DMS 273 treated with DMSO at 0.1 percent for 48 hours (cell line): Measurements from ENCODE around the gene R3HDM4.
A peak's percentile ranks its signal among the peaks of the same experiment; 100 is the strongest.

ENCODE experiments used
- DNase-seq: peaks from one replicate; lab custom pipeline; 2025; lab: John Stamatoyannopoulos, UW

The R3HDM4 gene

DNA sequence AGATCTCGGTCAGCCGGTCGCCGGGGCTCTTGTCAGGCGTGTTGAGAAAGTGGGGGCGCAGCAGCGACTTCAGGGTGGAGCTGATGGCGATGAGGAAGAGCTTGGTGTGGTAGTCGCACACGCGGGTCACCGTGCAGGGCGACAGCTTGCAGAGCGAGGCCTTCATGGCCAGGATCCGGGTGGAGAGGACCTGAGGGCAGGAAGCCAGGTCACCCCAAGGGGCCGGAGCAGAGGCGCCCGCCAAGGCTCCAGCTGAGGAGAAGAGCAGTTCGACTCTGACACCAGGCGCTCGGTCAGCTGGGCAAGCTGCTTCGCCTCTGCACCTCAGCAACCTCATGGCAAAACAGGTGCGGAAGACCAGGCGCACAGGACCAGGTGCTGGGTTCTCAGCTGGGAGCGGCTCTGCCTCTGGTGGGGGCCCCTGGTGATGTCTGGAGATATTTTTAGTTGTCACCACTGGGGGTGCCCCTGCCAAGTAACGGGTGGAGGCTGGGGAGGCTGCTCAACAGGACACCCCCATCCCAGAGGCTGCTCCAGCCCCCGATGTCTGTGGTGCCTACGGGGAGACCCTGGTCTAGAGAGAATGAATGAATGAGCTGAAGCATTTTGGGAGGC is 37.6 kb downstream of the R3HDM4 start:
- no peak for DNase-seq

DNA sequence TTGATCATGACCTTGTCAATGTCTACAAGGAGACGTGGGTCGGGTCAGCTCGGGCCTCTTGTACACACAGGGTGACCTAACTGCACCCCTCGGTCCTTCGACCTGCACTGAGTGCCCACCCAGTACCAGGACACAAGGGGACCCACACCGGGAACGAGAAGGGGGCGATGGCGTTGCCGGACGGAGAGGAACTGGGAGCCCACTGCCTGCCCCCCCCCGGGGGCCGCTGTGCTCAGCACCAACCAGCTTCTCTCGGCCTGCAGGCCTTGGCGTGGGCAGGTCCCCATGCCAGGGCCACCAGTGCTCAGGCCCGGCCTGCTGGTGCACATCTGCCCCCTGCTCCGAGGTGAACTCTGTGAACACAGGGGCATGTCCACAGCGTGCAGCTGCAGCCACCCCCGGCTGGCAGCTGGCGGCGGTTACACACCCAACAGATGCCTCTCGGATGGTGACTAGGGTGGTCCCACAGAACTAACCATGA is 39.4 kb downstream of the R3HDM4 start:
- no peak for DNase-seq

DNA sequence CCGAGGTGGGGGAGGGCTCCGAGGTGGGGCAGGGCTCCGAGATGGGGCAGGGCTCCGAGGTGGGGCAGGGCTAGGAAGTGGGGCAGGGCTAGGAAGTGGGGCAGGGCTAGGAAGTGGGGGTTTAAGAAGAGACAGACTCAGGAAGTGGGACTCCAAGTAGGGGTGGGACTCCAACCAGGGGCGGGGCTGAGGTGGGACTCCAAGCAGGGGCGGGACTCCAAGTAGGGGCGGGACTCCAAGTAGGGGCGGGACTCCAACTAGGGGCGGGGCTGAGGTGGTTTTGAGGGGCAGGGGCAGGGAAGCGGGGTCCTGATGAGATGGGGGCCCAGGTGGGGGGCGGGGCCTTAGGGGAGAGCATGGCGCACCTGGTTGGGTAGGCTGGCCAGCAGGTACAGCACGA is 39.9 kb downstream of the R3HDM4 start:
- DNase-seq, result no peak

DNA sequence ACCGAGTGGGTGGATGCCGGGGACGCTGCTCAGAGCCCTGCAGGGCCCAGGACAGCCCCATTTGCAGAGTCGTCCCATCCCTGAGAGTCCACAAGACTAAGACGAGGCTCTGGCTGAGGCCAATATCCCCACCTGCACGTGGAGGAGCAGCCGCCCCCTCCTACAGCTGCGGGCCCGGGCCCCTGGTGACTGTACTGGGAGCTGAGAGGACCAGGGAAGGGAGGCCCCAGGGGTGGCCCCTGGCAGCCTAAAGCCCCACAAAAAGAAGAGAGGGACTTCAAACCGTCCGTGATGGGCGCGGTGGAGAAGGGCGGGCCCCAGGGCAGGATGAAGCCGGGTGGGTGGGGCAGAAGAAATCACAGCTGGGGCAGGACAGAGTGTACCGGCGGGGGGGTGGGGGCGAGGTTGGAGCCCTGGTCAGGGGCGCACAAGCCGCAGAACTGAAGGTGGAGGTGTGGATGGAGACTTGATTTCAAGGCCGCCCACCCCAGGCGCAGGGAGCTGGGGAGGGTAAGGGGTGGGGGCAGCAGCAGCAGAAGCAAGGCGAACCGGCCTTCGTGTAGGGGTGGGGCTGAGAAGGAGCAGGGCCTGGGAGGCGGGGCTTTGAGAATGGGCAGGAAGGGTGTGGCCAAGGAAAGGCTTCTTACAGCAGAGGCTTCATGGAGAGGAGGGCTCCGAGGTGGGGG is 40.6 kb downstream of the R3HDM4 start:
- no peak for DNase-seq

DNA sequence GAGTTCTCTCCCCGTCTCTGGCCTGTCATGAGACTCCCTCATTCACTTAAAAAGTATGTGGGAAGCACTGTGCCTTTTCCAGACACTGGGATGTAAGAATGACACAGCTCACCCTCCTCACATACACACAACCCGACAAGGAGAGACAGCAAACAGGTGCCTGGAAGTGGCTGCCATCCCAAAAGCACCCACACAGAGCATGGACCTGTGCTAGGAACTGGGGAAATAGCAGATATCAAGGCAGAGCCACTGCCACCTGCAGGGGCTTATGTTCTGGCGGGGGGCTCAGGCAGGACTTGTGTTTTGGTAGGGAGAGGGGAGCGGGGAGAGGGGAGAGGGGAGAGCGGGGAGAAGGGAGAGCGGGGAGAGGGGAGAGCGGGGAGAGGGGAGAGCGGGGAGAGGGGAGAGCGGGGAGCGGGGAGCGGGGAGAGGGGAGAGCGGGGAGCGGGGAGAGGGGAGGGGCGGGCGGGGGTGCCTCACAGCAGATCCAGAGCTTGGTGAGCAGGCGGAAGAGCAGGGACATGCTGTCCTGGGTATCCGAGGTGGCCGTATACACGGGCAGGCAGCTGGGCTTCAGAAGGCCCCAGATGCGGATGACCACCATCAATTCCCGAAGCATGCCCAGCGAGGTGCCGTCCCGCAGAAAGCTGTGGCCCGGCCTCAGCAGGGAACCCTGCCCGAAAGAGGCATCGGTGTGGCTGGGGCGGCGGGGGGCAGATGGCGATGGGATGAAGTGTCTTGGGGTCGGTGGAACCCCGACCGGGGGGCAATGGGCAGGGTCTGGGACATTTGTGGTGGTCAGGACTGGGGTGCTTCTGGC is 41.4 kb downstream of the R3HDM4 start:
- no peak for DNase-seq

DNA sequence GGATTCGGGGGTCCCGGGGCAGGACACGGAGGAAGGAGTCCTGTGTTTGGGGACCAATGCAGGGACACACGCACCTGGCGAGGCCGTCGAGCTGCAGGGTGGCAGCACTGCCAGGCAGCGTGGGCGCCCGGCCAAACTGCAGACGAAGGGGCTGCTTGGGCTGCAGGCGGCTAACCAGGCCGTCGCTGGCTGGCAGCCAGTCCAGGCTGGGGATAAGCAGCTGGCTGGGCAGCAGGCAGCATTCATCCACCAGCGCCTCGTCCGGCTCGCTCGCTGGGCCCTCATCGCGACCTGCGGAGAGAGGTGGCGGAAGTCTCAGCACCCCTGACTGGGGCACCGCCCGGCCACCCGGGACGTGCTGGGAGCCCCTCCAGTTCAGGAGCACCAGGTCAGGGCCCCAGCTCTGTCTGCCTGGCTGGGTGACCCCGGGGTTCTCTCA is 42.0 kb downstream of the R3HDM4 start:
- DNase-seq, result peak; percentile 65

DNA sequence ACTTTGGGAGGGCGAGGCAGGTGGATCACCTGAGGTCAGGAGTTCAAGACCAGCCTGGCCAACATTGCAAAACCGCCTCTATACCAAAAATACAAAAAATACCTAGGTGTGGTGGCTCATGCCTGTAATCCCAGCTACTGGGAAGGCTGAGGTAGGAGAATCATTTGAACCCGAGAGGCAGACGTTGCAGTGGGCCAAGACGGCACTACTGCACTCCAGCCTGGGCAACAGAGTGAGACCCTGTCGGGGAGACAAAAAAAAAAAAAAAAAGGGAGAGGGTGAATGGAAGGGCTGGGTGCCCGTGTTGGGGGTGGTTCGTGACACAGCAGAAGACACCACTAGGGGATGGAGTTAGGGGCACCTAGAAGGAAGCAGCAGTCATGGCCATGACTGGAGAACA is 42.7 kb downstream of the R3HDM4 start:
- DNase-seq, result no peak

DNA sequence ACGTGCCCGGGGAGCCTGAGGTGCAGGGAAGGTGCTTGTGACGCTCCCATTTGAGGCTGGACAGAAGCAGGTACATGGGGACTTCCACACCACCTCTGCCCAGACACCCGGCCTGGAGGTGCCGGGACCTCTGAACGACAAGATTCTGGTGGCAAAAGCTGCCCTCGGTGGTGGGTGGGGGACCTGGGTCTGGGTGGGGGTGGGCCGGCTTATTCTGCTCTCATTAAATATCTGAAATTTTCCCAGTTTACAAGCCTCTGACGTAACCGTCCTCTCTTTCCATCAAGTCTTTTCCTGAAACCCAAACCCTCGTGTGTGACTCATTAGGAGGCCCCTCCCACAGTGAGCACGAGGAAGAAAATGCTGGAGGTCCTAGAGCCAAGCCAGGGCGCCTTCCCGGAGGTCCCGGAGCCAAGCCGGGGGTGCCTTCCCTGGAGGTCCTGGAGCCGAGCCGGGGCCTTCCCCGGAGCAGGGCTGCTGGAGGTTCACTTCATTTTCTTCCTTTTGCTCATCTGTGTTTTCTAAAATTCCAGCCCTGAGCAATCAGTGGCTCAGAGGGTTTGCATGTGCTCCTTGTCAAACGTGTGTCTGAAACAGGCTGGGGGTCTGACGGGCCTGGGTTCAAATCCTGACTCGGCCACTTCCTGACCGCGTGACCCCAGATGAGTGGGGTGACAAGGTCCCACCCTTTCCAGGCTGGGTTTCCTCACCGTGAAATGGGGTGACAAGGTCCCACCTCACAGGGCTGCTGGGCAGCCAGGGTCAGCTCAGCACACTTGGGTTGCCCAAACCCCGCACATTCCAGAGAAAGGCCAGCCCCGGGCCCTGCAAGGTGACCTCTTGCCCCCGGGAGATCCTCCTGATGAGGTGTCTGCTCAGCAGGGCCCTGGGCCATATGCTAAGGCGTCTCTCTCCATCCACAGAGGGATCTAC is 43.5 kb downstream of the R3HDM4 start:
- no peak for DNase-seq

DNA sequence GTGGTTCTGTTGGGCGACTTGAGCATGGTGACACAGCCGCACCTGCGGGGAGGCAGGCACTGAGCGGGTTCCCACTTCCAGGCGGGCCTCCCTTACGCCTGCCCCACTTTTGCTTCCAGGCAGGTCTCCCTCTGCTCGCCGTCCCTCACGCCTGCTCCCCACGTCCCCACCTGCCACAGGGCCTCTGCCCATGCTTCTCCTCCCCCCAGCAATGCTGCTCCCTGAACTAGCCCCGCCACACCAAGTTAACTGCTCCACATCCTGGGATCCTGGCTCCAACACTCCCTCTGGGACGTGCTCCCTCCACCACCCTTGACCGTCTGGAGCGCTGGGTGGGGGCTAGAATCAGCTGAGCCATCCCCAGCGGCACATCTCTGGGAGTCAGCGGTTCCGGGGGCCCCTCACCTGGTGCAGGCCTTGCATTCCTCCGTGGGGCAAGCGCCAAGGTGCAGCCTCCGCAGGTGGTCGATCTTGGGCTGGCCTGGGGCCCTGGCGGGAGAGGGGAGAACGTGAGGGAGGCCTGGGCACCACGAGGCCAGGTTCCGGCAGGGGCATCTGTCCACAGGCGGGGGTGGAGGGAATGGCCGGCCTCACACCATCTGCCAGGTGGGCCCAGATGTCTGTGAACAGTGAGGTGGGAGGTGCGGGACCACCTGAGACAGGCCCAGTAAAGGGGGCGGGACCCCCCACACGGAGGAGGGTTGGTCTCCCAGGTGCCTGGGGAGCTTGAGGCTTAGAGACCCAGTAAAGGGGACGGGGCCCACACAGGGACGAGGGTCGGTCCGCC is 44.4 kb downstream of the R3HDM4 start:
- DNase-seq, result no peak

DNA sequence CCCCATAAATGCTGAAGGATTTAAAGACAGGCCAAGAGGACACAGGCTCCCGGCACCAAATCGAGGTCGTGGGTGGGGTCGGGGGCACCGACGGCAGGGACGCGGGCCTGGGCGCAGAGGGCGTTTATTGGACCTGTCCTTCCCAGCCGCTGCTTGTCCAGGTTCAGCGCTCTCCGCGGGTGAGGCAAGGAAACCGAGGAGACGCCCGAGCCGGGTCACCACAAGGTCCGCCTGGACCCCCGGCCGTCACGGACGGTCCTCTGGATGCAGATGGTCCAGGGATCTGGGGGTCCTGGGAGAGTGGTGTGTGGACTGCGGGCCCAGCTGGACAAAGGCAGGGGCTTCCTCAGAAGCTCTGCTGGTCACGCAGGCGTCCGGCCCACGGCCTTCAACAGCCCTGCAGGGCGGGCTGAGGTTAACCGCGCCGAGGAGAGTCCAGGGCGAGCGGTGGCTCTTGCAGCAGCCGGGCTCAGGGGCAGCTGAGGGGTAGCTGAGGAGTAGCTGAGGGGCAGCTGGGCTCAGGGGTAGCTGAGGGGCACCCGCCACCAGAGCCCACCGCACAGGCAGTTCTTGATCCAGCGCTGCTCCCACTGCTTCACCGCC is 45.1 kb downstream of the R3HDM4 start:
- DNase-seq, result no peak

DNA sequence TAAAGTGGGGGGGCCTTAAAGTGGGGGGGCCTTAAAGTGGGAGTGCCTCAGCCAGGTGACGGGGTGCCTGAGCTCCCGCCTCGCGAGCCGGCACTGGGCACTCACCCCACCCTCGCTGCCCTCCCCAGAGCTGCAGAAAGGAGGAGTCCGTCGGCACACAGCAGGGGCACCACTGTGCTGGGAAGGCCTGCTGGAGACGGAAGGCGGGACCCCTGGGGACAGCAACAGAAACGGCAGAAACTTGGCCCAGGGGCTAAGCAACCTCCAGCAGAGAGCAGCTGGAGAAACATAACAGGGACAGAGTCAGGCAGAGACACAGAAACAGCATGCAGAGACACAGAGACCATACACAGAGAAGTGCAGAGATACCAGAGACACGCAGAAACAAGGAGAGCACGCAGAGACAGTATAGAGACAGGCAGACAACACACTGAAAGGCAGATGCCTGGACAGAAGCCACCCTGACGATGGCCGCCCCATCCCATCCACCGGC is 45.7 kb downstream of the R3HDM4 start:
- no peak for DNase-seq

DNA sequence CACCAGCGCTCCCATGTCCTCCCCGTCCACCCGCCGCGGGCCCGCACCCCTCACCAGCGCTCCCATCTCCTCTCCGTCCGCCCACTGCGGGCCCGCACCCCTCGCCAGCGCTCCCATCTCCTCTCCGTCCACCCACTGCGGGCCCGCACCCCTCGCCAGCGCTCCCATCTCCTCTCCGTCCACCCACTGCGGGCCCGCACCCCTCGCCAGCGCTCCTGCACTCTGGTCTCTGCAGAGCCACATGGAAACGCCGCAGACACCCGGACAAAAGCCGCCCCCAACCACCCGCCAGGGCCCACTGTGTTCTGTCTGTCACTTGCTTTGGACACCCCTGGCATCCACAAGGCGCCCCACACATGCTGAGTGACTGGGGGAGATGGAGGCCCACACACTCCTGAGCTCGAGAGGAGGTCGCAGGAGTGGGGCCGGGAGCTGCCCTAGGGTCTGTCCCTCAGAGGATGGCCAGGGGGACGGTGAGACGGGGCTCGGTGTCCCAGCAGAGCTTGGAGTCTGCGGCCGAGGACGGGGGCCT is 46.2 kb downstream of the R3HDM4 start:
- DNase-seq, result no peak

DNA sequence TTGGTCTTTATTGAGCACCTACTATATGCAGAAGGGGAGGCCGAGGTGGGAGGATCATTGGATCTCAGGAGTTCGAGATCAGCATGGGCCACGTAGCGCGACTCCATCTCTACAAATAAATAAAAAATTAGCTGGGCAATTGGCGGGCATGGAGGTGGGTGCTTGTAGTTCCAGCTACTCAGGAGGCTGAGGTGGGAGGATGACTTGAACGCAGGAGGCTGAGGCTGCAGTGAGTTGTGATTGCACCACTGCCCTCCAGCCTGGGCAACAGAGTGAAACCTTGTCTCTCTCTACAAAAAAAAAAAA is 49.8 kb downstream of the R3HDM4 start:
- no peak for DNase-seq

DNA sequence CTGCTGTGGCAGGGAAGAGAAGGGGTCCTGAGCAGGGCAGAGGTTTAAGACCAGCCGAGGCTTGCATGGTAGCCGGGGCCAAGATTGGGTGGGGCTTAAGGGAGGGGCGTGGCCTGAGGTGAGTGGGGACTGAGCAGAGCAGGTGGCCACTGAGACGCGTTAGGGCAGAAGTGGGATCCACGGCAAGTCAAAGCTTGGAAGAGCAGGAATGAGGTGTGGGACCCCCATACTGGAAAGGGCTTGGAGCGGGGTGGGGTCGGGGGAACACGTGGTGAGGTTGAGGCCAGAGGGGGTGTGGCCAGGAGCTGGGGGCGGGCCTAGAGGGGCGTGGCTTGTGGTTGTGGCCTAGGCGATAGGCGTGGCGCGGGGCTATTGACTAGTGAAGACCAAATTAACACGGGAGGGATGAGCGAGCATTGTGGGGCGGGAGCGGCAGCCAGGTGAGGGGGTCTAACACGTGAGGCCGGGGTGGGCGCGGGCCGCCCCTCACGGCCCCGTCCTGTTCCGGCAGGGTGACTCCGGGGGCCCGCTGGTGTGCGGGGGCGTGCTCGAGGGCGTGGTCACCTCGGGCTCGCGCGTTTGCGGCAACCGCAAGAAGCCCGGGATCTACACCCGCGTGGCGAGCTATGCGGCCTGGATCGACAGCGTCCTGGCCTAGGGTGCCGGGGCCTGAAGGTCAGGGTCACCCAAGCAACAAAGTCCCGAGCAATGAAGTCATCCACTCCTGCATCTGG is 50.3 kb downstream of the R3HDM4 start:
- DNase-seq, result no peak

DNA sequence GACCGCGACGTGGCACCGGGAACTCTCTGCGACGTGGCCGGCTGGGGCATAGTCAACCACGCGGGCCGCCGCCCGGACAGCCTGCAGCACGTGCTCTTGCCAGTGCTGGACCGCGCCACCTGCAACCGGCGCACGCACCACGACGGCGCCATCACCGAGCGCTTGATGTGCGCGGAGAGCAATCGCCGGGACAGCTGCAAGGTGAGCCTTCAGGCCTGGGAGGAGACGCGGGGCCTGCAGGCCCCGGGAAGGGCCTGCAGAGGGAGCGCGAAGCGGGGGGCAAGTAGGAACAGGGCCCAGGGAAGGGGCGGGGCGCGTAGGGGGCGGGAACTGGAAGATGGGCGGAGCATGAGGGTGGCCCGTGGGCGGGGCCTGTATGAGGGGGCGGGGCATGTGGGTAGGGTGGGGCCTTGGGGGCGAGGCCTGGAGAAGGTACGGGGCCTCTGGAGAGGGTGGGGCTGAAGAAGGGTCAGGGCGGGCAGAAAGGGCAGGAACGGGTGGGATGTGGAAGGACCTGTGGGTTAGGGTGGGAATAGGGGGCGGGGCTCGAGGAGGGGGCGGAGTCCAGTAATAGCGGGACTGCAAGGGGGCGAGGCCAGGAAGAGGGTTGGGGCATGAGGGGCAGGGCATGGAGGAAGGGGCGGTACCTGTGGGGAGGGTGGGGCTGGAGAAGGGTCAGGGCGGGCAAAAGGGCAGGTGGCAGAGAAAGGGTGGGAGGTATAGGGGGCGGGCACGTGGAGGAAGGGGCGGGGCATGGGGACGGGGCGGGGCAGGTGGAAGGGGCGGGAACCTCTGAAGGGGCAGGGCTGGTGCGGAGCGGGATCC is 51.1 kb downstream of the R3HDM4 start:
- no peak for DNase-seq

DNA sequence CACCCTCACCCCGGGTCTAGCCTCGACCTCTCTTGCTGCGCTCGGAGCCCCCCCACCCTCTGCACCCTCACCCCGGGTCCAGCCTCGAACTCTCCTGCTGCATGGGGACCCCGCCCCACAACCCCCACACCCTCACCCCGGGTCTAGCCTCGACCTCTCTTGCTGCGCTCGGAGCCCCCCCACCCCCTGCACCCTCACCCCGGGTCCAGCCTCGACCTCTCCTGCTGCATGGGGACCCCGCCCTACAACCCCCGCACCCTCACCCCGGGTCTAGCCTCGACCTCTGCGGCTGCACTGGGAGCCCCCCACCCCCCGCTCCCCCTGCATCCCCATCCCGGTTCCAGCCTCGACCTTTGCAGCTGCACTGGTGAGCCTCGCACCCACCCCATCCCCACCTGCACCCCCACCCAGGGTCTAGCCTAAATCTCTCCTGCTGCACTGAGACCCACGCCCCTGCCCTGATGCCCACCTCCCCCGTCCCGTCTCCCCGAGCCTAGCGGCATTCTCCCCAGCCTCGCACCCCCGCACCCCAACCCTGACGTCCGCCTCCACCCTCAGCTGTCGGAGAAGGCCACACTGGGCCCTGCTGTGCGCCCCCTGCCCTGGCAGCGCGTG is 51.8 kb downstream of the R3HDM4 start:
- DNase-seq, result no peak

DNA sequence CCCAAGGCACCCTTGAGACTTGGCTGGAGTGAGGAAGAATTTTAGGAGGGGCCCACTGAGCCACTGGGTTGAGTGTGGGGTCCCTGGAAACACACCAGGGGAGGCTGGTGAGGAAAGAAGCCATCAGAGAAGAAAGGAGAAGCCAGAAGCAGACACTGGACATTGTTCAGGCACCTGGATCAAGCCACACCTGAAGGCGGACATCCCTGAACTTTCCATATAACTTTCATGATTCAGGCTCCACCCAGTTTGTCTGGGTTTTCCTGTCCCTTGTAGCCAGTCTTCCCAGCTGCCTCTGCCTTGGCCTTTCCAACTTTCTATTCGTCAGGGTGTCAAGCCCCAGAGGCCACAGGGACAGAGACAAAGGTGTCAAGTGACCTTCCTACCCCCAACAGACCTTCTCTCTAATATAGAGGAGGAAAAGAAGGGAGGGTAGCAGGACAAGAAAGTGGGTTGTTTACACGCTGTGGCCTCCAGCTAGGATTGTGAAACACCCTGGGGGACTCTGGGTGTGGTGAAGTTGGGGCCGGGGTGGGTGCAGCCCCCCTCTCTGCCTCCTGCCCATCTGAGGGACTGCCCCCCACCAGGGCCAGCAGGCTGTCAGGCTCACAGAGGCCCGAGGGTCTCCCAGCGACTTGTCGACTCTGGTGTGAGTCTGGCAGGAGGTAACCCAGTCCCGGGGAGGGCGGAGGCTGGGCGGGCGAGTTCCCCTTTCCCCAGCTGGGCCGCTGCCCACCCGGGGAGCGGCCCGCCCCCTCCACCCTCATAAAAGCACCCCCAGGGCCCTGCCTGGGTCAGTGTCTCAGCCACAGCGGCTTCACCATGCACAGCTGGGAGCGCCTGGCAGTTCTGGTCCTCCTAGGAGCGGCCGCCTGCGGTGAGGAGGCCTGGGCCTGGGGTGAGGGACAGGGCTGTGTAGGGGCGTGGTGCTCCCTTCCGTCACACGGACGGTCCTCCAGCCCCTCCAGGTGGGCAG is 53.9 kb downstream of the R3HDM4 start, which contains the start of gene CFD:
TSS of gene CFD (plus strand) at position 797 of the 976 bp plus-strand sequence. CDS start at position 823, 26 bp downstream.
- DNase-seq, result no peak
